Measurements from ENCODE around the gene RIMBP2.

Gene RIMBP2

DNA sequence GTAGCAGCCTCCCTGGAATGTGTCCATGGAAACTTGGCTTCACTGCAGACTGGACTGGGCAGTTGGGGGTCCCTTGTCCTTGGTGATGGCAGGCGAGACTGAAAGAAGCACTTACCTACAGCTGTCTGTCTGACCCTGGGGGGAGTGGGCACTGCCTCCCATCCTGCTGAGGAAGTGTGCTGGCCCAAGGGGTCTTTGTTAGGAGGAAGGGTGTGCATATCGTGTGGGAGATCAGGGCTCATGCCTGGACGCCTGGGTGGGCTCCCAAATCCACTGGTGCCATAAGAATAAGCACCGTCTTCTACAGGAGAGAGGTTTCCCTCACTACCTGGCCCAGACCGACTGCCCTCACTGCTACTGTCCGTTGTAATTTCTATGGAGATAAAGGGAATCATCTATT lies 297.0 kb downstream of the RIMBP2 start:
- H3K9ac ChIP-seq (ENCODE audit: low read depth, low read length): no peak overlapping the region
- H3K27ac ChIP-seq (ENCODE audit: low read length): no peak overlapping the region
- no peaks in the 10 kb centered on the region for H3K79me2 ChIP-seq (ENCODE audit: insufficient read depth, low read length)
- TF ChIP-seq, protein P1, sequence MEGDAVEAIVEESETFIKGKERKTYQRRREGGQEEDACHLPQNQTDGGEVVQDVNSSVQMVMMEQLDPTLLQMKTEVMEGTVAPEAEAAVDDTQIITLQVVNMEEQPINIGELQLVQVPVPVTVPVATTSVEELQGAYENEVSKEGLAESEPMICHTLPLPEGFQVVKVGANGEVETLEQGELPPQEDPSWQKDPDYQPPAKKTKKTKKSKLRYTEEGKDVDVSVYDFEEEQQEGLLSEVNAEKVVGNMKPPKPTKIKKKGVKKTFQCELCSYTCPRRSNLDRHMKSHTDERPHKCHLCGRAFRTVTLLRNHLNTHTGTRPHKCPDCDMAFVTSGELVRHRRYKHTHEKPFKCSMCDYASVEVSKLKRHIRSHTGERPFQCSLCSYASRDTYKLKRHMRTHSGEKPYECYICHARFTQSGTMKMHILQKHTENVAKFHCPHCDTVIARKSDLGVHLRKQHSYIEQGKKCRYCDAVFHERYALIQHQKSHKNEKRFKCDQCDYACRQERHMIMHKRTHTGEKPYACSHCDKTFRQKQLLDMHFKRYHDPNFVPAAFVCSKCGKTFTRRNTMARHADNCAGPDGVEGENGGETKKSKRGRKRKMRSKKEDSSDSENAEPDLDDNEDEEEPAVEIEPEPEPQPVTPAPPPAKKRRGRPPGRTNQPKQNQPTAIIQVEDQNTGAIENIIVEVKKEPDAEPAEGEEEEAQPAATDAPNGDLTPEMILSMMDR (IDR thresholded peaks at IDR 0.05; ENCODE audit: borderline replicate concordance, extremely low read depth, low read length, poor library complexity, severe bottlenecking): no peak
- TF ChIP-seq EZH2 (IDR thresholded peaks at IDR 0.05; ENCODE audit: borderline replicate concordance, low read depth, low read length, severe bottlenecking): no peak
- no peak overlapping the region for H2AFZ ChIP-seq (ENCODE audit: low read depth, low read length)
- H3K4me3 ChIP-seq (ENCODE audit: low read depth in 1 of 2, low read length in 2 of 2): no peak overlapping the region
- no peaks in the 10 kb centered on the region for H3K9me3 ChIP-seq (ENCODE audit: insufficient read depth, low read length, severe bottlenecking)
- H3K4me2 ChIP-seq (ENCODE audit: insufficient read depth, low read length): no peak overlapping the region
- DNase-seq (no peak), ATAC-seq (ENCODE audit: insufficient read depth, low read depth) (no peak)
- H3K27me3 ChIP-seq (ENCODE audit: insufficient read depth, low read length, poor library complexity): peaks cover 4% of the 10 kb centered on the region
- H3K36me3 ChIP-seq (ENCODE audit: insufficient read depth, low read length): no peaks in the 10 kb centered on the region
- H3K4me1 ChIP-seq (ENCODE audit: insufficient read depth, low read length): no peaks in the 10 kb centered on the region
- no peaks in the 10 kb centered on the region for H4K20me1 ChIP-seq (ENCODE audit: insufficient read depth, low read length)

DNA sequence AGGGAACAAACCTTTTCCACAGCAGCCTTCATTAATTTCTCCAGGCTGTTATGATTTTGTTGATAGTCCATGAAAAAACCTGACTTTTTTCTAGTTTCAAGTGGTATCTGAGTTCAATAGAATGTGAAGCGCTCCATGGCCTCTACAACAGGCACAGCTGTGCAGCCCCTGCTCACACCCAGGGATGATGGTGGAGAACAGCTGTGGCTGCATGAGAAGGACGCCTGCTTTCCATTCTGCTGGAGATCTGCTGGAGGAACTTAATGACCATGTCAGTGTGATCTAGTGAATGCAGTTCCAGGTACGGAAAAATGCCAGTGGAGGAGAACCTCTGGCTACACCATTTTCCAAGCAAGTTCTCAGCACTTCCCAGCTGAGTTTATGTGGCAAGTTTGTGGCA lies 297.8 kb downstream of the RIMBP2 start:
- Histone ChIP-seq H4K20me1 (ENCODE audit: insufficient read depth, low read length) (no peaks in the 10 kb centered on the region), H3K9ac (ENCODE audit: low read depth, low read length) (no peak overlapping the region), H3K4me2 (ENCODE audit: insufficient read depth, low read length) (no peak overlapping the region), H3K4me3 (ENCODE audit: low read depth in 1 of 2, low read length in 2 of 2) (no peak overlapping the region), H3K4me1 (ENCODE audit: insufficient read depth, low read length) (no peaks in the 10 kb centered on the region), H3K79me2 (ENCODE audit: insufficient read depth, low read length) (no peaks in the 10 kb centered on the region), H2AFZ (ENCODE audit: low read depth, low read length) (no peak overlapping the region), H3K9me3 (ENCODE audit: insufficient read depth, low read length, severe bottlenecking) (no peaks in the 10 kb centered on the region), H3K27me3 (ENCODE audit: insufficient read depth, low read length, poor library complexity) (peaks cover 4% of the 10 kb centered on the region), H3K27ac (ENCODE audit: low read length) (no peak overlapping the region), H3K36me3 (ENCODE audit: insufficient read depth, low read length) (no peaks in the 10 kb centered on the region)
- DNase-seq (no peak), ATAC-seq (ENCODE audit: insufficient read depth, low read depth) (no peak)
- TF ChIP-seq, protein P1 (IDR thresholded peaks at IDR 0.05; ENCODE audit: borderline replicate concordance, extremely low read depth, low read length, poor library complexity, severe bottlenecking): no peak
- no peak for TF ChIP-seq EZH2 (IDR thresholded peaks at IDR 0.05; ENCODE audit: borderline replicate concordance, low read depth, low read length, severe bottlenecking)

DNA sequence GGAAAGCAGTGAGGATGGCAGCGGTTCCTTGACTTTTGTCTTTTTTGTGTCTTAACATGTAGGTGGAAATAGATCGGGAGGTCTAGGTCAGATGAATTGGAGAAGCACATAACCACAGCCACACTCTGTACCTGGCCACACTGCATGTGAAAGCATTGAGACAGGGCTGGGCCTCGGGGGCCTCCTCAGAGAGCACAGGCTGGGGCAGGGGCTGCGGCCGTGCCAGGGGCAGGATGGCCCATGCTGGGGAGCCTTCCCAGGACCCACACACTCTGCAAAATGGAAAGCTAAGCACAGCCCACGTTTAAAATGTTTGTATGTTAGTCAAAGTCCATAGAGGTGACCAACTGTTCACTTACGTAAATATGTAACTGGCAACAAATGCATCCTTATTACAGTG lies 301.7 kb downstream of the RIMBP2 start:
- peaks cover 4% of the 10 kb centered on the region for H3K27me3 ChIP-seq (ENCODE audit: insufficient read depth, low read length, poor library complexity)
- H2AFZ ChIP-seq (ENCODE audit: low read depth, low read length): no peak overlapping the region
- no peak for DNase-seq
- H3K36me3 ChIP-seq (ENCODE audit: insufficient read depth, low read length): no peaks in the 10 kb centered on the region
- no peaks in the 10 kb centered on the region for H3K9me3 ChIP-seq (ENCODE audit: insufficient read depth, low read length, severe bottlenecking)
- H3K27ac ChIP-seq (ENCODE audit: low read length): no peak overlapping the region
- no peaks in the 10 kb centered on the region for H3K4me1 ChIP-seq (ENCODE audit: insufficient read depth, low read length)
- no peaks in the 10 kb centered on the region for H4K20me1 ChIP-seq (ENCODE audit: insufficient read depth, low read length)
- no peak for TF ChIP-seq EZH2 (IDR thresholded peaks at IDR 0.05; ENCODE audit: borderline replicate concordance, low read depth, low read length, severe bottlenecking)
- TF ChIP-seq, protein P1 (IDR thresholded peaks at IDR 0.05; ENCODE audit: borderline replicate concordance, extremely low read depth, low read length, poor library complexity, severe bottlenecking): no peak
- no peak for ATAC-seq (ENCODE audit: insufficient read depth, low read depth)
- H3K9ac ChIP-seq (ENCODE audit: low read depth, low read length): no peak overlapping the region
- H3K4me2 ChIP-seq (ENCODE audit: insufficient read depth, low read length): no peak overlapping the region
- no peaks in the 10 kb centered on the region for H3K79me2 ChIP-seq (ENCODE audit: insufficient read depth, low read length)
- H3K4me3 ChIP-seq (ENCODE audit: low read depth in 1 of 2, low read length in 2 of 2): no peak overlapping the region

DNA sequence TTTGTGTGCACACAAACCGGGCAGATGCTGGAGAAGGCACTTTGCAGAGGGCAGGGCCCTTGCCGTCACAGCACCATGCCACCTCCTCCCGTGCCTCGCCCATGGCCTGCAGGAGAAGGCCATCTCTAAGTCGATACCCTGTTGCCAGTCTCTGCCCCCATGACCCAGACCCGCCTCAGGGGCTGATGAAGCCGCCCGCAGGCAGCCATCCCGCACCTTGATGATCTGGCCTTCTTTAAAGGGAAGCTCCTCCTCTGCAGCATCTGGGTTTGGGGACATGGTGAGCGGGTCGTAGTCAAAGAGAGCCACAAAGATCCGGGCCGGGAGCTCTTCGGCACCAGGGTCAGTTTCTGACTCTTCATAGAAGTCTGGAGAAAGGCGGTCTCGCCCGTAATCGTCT lies 302.2 kb downstream of the RIMBP2 start:
- Histone ChIP-seq H3K9me3 (ENCODE audit: insufficient read depth, low read length, severe bottlenecking) (no peaks in the 10 kb centered on the region), H4K20me1 (ENCODE audit: insufficient read depth, low read length) (no peaks in the 10 kb centered on the region), H3K36me3 (ENCODE audit: insufficient read depth, low read length) (no peaks in the 10 kb centered on the region), H3K79me2 (ENCODE audit: insufficient read depth, low read length) (no peaks in the 10 kb centered on the region), H3K27me3 (ENCODE audit: insufficient read depth, low read length, poor library complexity) (peaks cover 4% of the 10 kb centered on the region), H3K27ac (ENCODE audit: low read length) (no peak overlapping the region), H3K4me1 (ENCODE audit: insufficient read depth, low read length) (no peaks in the 10 kb centered on the region), H3K4me2 (ENCODE audit: insufficient read depth, low read length) (no peak overlapping the region), H3K4me3 (ENCODE audit: low read depth in 1 of 2, low read length in 2 of 2) (no peak overlapping the region), H2AFZ (ENCODE audit: low read depth, low read length) (no peak overlapping the region), H3K9ac (ENCODE audit: low read depth, low read length) (no peak overlapping the region)
- TF ChIP-seq, protein P1 (IDR thresholded peaks at IDR 0.05; ENCODE audit: borderline replicate concordance, extremely low read depth, low read length, poor library complexity, severe bottlenecking): no peak
- no peak for TF ChIP-seq EZH2 (IDR thresholded peaks at IDR 0.05; ENCODE audit: borderline replicate concordance, low read depth, low read length, severe bottlenecking)
- no peak for DNase-seq
- no peak for ATAC-seq (ENCODE audit: insufficient read depth, low read depth)
